ENCODE results near the gene KCNN4.

Gene KCNN4

GRCh38 chr19:43747557-43748204, 33.1 kb downstream of the KCNN4 start:
- DNase-seq, result no peak

GRCh38 chr19:43743059-43743458, 37.7 kb downstream of the KCNN4 start:
- DNase-seq, result no peak

GRCh38 chr19:43741075-43741825, 39.5 kb downstream of the KCNN4 start:
- no peak for DNase-seq

GRCh38 chr19:43739439-43740235, 41.1 kb downstream of the KCNN4 start:
- no peak for DNase-seq

DNA sequence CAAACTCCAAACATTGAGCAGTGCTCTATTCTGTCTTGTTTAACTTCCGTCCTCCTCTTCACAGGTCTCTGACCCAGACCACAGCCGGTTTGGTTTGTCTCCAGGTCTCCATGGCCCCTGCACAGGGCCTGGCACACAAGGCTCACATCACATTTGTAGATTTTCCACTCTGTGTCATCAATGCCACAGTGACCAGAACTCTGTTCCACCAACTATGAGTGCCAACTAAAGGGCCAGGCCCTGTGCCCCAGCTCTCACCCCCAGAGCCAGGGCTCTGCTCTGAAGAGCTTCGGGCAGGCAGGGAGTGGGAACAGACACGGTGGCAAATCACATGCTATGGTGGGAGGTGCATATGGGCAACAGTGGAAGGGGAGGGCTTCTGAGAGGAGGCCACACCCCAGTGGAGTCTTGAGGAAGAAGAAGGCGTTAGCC, 42.0 kb downstream of the KCNN4 start:
- DNase-seq, result no peak

GRCh38 chr19:43735957-43736356, 44.8 kb downstream of the KCNN4 start:
- DNase-seq, result no peak

DNA sequence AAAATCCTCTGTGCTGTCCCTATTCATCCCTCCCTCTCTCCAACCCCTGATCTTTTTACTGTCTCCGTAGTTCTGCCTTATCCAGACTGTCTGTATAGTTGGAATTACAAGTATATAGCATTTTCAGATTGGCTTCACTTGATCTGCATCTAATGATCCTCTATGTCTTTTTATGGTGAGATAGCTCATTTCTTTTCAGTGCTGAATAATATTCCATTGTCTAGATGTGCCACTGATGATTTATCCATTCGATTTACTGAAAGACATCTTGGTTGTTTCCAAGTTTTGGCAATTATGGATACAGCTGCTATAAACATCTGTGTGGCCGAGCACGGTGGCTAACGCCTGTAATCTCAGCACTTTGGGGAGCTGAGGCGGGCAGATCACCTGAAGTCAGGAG, 45.8 kb downstream of the KCNN4 start:
- DNase-seq, result no peak

DNA sequence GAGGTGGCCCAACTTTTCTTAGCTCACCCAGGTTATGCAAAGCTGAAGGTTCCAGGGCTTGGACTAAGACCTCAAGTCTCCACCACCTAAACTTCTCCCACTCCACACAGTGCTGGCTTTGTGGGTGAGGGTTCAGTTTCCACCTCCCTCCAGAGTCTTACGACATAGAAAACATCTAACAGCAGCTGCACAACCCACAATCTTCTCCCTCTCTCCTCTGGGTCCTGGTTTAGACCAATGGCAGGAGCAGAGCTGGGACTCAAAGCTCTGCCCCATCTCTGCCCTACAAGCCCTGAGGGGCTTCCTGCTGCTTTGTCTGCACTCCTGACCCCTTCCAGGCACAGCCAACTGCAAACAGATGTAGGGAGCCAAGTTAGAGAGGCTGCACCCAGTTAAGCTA, 48.9 kb downstream of the KCNN4 start:
- no peak for DNase-seq

DNA sequence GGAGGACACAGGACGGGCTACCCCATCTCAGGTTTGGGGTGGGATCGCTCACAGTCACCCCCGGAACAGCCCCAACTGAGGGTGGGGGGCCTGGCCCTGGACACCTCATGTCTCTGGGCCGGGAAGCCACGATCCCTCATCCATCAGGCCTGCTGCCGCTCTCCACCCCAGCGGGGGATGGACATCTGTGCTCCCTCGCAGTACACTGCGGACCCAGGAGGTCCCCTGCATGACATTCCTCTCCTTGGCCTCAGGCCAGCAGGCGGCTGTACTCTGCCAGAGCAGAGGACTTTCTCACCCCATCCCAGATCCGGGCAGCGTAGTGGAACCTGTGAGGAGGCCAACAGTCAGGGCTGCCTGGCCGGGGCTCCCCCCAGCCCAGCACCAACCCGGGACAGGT, 49.4 kb downstream of the KCNN4 start:
- no peak for DNase-seq

- DNase-seq, result no peak
These were observed 50.9 kb downstream of the KCNN4 start for GRCh38 chr19:43729919-43730318.

- DNase-seq, result no peak
These were observed 53.2 kb downstream of the KCNN4 start for GRCh38 chr19:43727593-43727853.

GRCh38 chr19:43726736-43727592, 53.8 kb downstream of the KCNN4 start:
- no peak for DNase-seq

GRCh38 chr19:43725468-43725867, 55.3 kb downstream of the KCNN4 start:
- DNase-seq, result no peak

DNA sequence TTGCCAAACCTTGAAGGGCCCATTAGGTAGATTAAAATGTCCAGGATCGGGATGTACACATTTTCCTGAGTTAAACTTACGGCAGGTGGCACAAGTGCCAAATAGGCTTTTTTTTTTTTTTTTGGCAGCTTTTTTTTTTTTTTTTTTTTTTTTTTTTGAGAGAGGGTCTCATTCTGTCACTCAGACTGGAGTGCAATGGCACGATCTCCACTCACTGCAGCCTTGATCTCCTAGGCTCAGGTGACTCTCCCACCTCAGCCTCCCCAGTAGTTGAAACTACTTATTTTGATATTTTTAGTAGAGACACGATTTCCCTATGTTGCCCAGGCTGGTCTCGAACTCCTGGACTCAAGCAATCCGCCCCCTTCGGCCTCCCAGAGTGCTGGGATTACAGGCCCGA, 55.9 kb downstream of the KCNN4 start:
- no peak for DNase-seq

GRCh38 chr19:43723588-43723987, 57.2 kb downstream of the KCNN4 start:
- no peak for DNase-seq

DNA sequence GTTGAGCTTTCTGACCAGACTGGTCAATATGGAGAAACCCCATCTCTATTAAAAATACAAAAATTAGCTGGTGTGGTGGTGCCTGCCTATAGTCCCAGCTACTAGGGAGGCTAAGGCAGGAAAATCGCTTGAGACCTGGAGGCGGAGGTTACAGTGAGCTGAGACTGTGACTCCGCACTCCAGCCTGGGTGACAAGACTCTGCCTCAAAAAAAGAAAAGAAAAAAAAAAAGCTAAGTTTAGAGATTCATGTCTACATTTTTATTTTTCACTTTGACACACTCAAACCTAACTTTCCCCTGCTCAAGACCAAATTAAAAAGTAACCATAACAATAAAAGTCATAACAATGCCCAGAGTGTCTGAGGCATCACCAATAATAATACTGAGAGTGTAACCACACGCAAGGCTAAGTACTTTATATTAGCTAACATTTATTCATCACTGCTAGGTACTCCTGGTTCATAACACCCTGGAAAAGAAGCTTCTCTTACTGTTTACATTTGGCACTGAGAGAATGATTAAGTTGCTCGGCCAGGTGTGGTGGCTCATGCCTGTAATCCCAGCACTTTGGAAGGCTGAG, 59.2 kb downstream of the KCNN4 start:
- DNase-seq, result no peak

DNA sequence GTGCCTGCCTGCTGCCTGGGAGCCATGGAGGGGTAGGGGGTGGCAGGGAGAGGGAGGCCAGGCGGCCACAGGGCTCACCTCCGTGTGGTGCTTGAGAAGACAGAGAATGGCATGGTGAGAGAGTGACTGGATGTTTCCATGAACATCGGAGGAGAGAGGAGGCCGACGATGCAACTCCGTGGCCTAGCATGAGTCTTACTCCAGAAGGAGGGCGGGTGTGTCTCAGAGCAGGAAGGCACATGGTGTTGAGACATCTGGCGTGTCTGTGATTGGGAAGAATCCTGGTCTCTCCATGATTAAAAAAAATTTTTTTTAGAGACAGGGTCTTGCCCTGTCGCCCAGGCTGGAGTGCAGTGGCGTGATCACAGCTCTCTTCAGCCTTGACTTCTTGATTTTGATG, 59.8 kb downstream of the KCNN4 start:
- DNase-seq, result no peak

DNA sequence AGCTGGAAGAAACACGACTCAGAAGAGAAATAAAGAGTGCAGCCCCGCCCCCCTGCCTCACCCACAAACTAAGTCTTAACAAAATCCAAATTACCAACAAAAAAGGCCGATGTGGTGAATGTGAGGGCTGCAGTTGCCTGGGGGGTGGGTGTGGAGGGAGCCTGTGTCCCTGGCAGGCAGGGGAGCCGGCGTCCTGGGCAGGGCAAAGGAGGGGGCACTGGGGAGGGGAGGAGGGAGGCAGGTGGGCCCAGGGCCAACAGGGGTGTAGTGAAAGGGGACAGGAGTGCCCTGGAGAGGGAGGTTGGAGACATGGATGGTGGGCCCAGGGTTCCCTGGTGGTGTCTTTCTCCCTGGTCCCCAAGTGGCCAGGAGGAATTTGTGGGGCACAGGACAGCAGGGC, 60.9 kb downstream of the KCNN4 start:
- no peak for DNase-seq

DNA sequence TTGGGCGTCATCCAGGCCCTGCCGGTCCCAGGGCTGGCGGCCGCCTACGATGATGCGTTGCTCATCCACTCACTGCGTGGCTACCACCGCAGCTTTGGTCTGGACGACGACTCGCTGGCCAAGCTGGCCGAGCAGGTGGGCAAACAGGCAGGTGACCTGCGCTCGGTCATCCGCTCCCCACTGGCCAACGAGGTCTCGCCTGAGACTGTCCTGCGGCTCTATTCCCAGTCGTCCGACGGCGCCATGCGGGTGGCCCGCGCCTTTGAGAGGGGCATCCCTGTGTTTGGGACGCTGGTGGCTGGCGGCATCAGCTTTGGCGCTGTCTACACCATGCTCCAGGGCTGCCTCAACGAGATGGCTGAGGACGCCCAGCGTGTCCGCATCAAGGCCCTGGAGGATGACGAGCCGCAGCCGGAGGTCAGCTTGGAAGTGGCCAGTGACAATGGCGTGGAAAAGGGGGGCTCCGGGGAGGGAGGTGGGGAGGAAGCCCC, 61.4 kb downstream of the KCNN4 start:
- no peak for DNase-seq

- no peak for DNase-seq
These were observed 62.0 kb downstream of the KCNN4 start for GRCh38 chr19:43718627-43719377.

All from NCI-H526 (cell line).